ENCODE results near the gene PAQR9. TPM values are rescaled to one million over a fixed set of nuclear protein-coding genes. Genes with fewer than 3 reads are reported as not detected.

The PAQR9 gene, protein sequence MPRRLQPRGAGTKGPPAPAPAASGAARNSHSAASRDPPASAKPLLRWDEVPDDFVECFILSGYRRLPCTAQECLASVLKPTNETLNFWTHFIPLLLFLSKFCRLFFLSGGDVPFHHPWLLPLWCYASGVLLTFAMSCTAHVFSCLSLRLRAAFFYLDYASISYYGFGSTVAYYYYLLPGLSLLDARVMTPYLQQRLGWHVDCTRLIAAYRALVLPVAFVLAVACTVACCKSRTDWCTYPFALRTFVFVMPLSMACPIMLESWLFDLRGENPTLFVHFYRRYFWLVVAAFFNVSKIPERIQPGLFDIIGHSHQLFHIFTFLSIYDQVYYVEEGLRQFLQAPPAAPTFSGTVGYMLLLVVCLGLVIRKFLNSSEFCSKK
- total RNA-seq (2022; extraction: Qiagen RNA extraction), result 1.8 to 2.5 TPM (median 2.0 TPM) in 5 replicates

GRCh38 chr3:142963516-142964448 is at the start of gene PAQR9:
Gene PAQR9, minus strand, starts transcription at chr3:142963674. Its CDS starts 338 bp downstream, at chr3:142963336.

GRCh38 chr3:143001369-143002082 is 38.1 kb upstream of the PAQR9 start, which contains the start of gene U2SURP:
Gene U2SURP, plus strand, starts transcription at chr3:143001570. Its CDS starts 59 bp downstream, at chr3:143001629.

Other genes with a start within 250 kb of the PAQR9 start
- 4.7 to 8.9 TPM (median 8.0 TPM) in 5 replicates for gene TRPC1, start 239.6 kb downstream of the PAQR9 start, total RNA-seq (2022; extraction: Qiagen RNA extraction)
- gene PCOLCE2, start 74.6 kb downstream of the PAQR9 start, total RNA-seq (2022; extraction: Qiagen RNA extraction), result 27.5 to 40.1 TPM (median 29.5 TPM) in 5 replicates
- gene U2SURP, start 37.9 kb upstream of the PAQR9 start, total RNA-seq (2022; extraction: Qiagen RNA extraction), result 76.7 to 104 TPM (median 92.8 TPM) in 5 replicates
- gene CHST2, start 156.1 kb upstream of the PAQR9 start, total RNA-seq (2022; extraction: Qiagen RNA extraction), result 0.80 to 1.3 TPM (median 1.1 TPM) in 5 replicates

Data from A549 treated with dexamethasone at 1 μM for 4 hours (cell line).